DMS53 treated with DMSO at 0.1 percent for 48 hours (cell line): ENCODE data around the gene CBR1.
"Not testable (repeated sequence)": the region's sequence is repeated elsewhere in the genome, so short reads cannot be mapped to it uniquely, and the experiment has no call there.

Experiments
- DNase-seq: peaks from one replicate; lab custom pipeline; 2025; ENCODE audit not compliant: unreplicated experiment; lab: John Stamatoyannopoulos, UW

The CBR1 gene

GRCh38 chr21:36079010-36079649 lies 9.3 kb downstream of the CBR1 start:
- no peak for DNase-seq

- no peak for DNase-seq
Measured at GRCh38 chr21:36079671-36080070, 9.8 kb downstream of the CBR1 start.

GRCh38 chr21:36080386-36080785 lies 10.6 kb downstream of the CBR1 start:
- no peak for DNase-seq

GRCh38 chr21:36082237-36082664 lies 12.4 kb downstream of the CBR1 start:
- DNase-seq, result no peak

- no peak for DNase-seq
Measured at GRCh38 chr21:36087362-36088138, 17.7 kb downstream of the CBR1 start.

GRCh38 chr21:36089946-36090345 lies 20.1 kb downstream of the CBR1 start:
- no peak for DNase-seq

- no peak for DNase-seq
Measured at GRCh38 chr21:36092681-36093080, 22.9 kb downstream of the CBR1 start.

GRCh38 chr21:36093512-36093911 lies 23.7 kb downstream of the CBR1 start:
- DNase-seq, result no peak

GRCh38 chr21:36096398-36097290 lies 26.8 kb downstream of the CBR1 start:
- DNase-seq, result no peak

- no peak for DNase-seq
Measured at GRCh38 chr21:36097427-36098181, 27.8 kb downstream of the CBR1 start.

- no peak for DNase-seq
Measured at GRCh38 chr21:36098182-36098532, 28.3 kb downstream of the CBR1 start.

GRCh38 chr21:36099000-36099399 lies 29.2 kb downstream of the CBR1 start:
- no peak for DNase-seq

- not testable (repeated sequence) for DNase-seq
Measured at GRCh38 chr21:36099695-36100211, 29.9 kb downstream of the CBR1 start.

- DNase-seq, result no peak
Measured at GRCh38 chr21:36100971-36101641, 31.3 kb downstream of the CBR1 start.

GRCh38 chr21:36103434-36103833 lies 33.6 kb downstream of the CBR1 start:
- DNase-seq, result no peak

- no peak for DNase-seq
Measured at GRCh38 chr21:36104317-36105300, 34.8 kb downstream of the CBR1 start.

GRCh38 chr21:36105327-36105842 lies 35.6 kb downstream of the CBR1 start:
- DNase-seq, result no peak

- no peak for DNase-seq
Measured at GRCh38 chr21:36109868-36110267, 40.0 kb downstream of the CBR1 start.

GRCh38 chr21:36111238-36111637 lies 41.4 kb downstream of the CBR1 start:
- no peak for DNase-seq
